COLO668 (cell line): Measurements from ENCODE around the gene OGFOD3.
"Not testable (repeated sequence)": the region's sequence is repeated elsewhere in the genome, so short reads cannot be mapped to it uniquely, and the experiment has no call there.

Experiments
- DNase-seq: peaks from one replicate; lab custom pipeline; 2025; ENCODE audit not compliant: unreplicated experiment; lab: John Stamatoyannopoulos, UW

OGFOD3 gene

GRCh38 chr17:82435103-82435502 is 16.7 kb upstream of the OGFOD3 start:
- DNase-seq = no peak

- no peak for DNase-seq
Measured at GRCh38 chr17:82434216-82434565, 15.8 kb upstream of the OGFOD3 start.

GRCh38 chr17:82433560-82434215 is 15.3 kb upstream of the OGFOD3 start:
- no peak for DNase-seq

- no peak for DNase-seq
Measured at GRCh38 chr17:82432017-82432416, 13.6 kb upstream of the OGFOD3 start.

- no peak for DNase-seq
Measured at GRCh38 chr17:82429824-82430223, 11.4 kb upstream of the OGFOD3 start.

- no peak for DNase-seq
Measured at GRCh38 chr17:82428546-82428945, 10.2 kb upstream of the OGFOD3 start.

- DNase-seq = no peak
Measured at GRCh38 chr17:82424863-82425159, 6.4 kb upstream of the OGFOD3 start.

GRCh38 chr17:82424001-82424862 is 5.8 kb upstream of the OGFOD3 start:
- DNase-seq = peak; percentile 50

- no peak for DNase-seq
Measured at GRCh38 chr17:82419540-82419939, 1.2 kb upstream of the OGFOD3 start.

GRCh38 chr17:82416771-82417170 is 1.6 kb downstream of the OGFOD3 start:
- DNase-seq = no peak

- DNase-seq = no peak
Measured at GRCh38 chr17:82416264-82416663, 2.1 kb downstream of the OGFOD3 start.

GRCh38 chr17:82415786-82416185 is 2.6 kb downstream of the OGFOD3 start:
- DNase-seq = no peak

GRCh38 chr17:82415336-82415735 is 3.0 kb downstream of the OGFOD3 start:
- no peak for DNase-seq

- peak; percentile 40 for DNase-seq
Measured at GRCh38 chr17:82414548-82415281, 3.7 kb downstream of the OGFOD3 start.

- peak; percentile 57 for DNase-seq
Measured at GRCh38 chr17:82412535-82413520, 5.6 kb downstream of the OGFOD3 start.

GRCh38 chr17:82412081-82412480 is 6.3 kb downstream of the OGFOD3 start:
- DNase-seq = not testable (repeated sequence)

GRCh38 chr17:82411396-82412053 is 6.9 kb downstream of the OGFOD3 start:
- DNase-seq = no peak

GRCh38 chr17:82410014-82410716 is 8.2 kb downstream of the OGFOD3 start:
- DNase-seq = no peak

GRCh38 chr17:82408938-82409318 is 9.5 kb downstream of the OGFOD3 start:
- no peak for DNase-seq
